ENCODE data around the gene ZPLD1.

The ZPLD1 gene

GRCh38 chr3:102410616-102411015 is 24.2 kb upstream of the ZPLD1 start:
- Histone ChIP-seq H3K4me2 (ENCODE audit: low read depth, low read length, poor library complexity, severe bottlenecking) (no peak overlapping the region), H3K27me3 (ENCODE audit: insufficient read depth, low read length, poor library complexity, severe bottlenecking) (no peaks in the 10 kb centered on the region), H3K79me2 (ENCODE audit: insufficient read depth, low read length) (no peaks in the 10 kb centered on the region), H3K36me3 (ENCODE audit: insufficient read depth, low read length) (no peaks in the 10 kb centered on the region), H3K9ac (ENCODE audit: low read depth, low read length, poor library complexity, severe bottlenecking) (no peak overlapping the region), H3F3A (ENCODE audit: low read depth) (no peaks in the 10 kb centered on the region), H2AFZ (ENCODE audit: low read length) (no peak overlapping the region), H3K9me2 (replicated peaks; ENCODE audit: low read depth, low read length) (no peaks in the 10 kb centered on the region), H4K20me1 (ENCODE audit: insufficient read depth, low read length, poor library complexity, severe bottlenecking) (no peaks in the 10 kb centered on the region), H3K4me1 (ENCODE audit: insufficient read depth, low read length, poor library complexity, severe bottlenecking) (peaks cover 7% of the 10 kb centered on the region), H3K4me3 (ENCODE audit: low read length, poor library complexity, severe bottlenecking) (no peak overlapping the region), H3K9me3 (ENCODE audit: insufficient read depth, low read depth, low read length) (no peaks in the 10 kb centered on the region)
- TF ChIP-seq CTCF (conservative IDR thresholded peaks at IDR 0.05; ENCODE audit: low read length) (no peak), EZH2phosphoT487 (IDR thresholded peaks at IDR 0.05; ENCODE audit: borderline replicate concordance) (no peak)

DNA sequence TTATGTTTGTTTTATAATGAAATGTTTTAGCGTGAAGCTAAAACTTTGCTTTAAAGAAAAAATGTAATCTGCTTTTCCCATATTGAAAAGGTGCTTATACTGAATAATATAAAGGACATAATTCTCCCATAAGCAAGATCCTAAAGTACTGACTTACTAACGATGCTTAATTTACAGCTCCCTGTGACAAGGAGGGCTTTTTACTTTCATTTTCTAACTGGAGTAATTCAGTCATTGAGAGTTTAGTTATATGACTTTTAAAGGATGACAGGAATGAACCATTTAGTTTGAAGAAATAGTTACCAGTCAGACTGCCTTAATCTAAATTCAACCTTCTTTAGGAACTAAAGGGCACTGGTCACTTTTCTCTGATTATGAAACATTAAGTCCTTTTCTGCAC is 19.3 kb upstream of the ZPLD1 start:
- no peaks in the 10 kb centered on the region for H3K36me3 ChIP-seq (ENCODE audit: insufficient read depth, low read length)
- H3K79me2 ChIP-seq (ENCODE audit: insufficient read depth, low read length), result no peaks in the 10 kb centered on the region
- peak overlapping the region; percentile 93 for H2AFZ ChIP-seq (ENCODE audit: low read length)
- TF ChIP-seq CTCF (conservative IDR thresholded peaks at IDR 0.05; ENCODE audit: low read length), result no peak
- no peaks in the 10 kb centered on the region for H3K27me3 ChIP-seq (ENCODE audit: insufficient read depth, low read length, poor library complexity, severe bottlenecking)
- no peaks in the 10 kb centered on the region for H3F3A ChIP-seq (ENCODE audit: low read depth)
- H3K9me2 ChIP-seq (replicated peaks; ENCODE audit: low read depth, low read length), result no peaks in the 10 kb centered on the region
- H3K4me1 ChIP-seq (ENCODE audit: insufficient read depth, low read length, poor library complexity, severe bottlenecking), result peaks cover 9% of the 10 kb centered on the region
- no peaks in the 10 kb centered on the region for H3K9me3 ChIP-seq (ENCODE audit: insufficient read depth, low read depth, low read length)
- H4K20me1 ChIP-seq (ENCODE audit: insufficient read depth, low read length, poor library complexity, severe bottlenecking), result no peaks in the 10 kb centered on the region
- peak overlapping the region; percentile 18 for H3K9ac ChIP-seq (ENCODE audit: low read depth, low read length, poor library complexity, severe bottlenecking)
- H3K4me2 ChIP-seq (ENCODE audit: low read depth, low read length, poor library complexity, severe bottlenecking), result peak overlapping the region; percentile 66
- H3K4me3 ChIP-seq (ENCODE audit: low read length, poor library complexity, severe bottlenecking), result peak overlapping the region; percentile 58

GRCh38 chr3:102419786-102420185 is 15.0 kb upstream of the ZPLD1 start:
- no peak overlapping the region for H3K9ac ChIP-seq (ENCODE audit: low read depth, low read length, poor library complexity, severe bottlenecking)
- H4K20me1 ChIP-seq (ENCODE audit: insufficient read depth, low read length, poor library complexity, severe bottlenecking), result no peaks in the 10 kb centered on the region
- no peaks in the 10 kb centered on the region for H3F3A ChIP-seq (ENCODE audit: low read depth)
- no peaks in the 10 kb centered on the region for H3K36me3 ChIP-seq (ENCODE audit: insufficient read depth, low read length)
- H3K4me2 ChIP-seq (ENCODE audit: low read depth, low read length, poor library complexity, severe bottlenecking), result no peak overlapping the region
- H3K9me2 ChIP-seq (replicated peaks; ENCODE audit: low read depth, low read length), result no peaks in the 10 kb centered on the region
- no peaks in the 10 kb centered on the region for H3K9me3 ChIP-seq (ENCODE audit: insufficient read depth, low read depth, low read length)
- peaks cover 9% of the 10 kb centered on the region for H3K4me1 ChIP-seq (ENCODE audit: insufficient read depth, low read length, poor library complexity, severe bottlenecking)
- no peak for TF ChIP-seq CTCF (conservative IDR thresholded peaks at IDR 0.05; ENCODE audit: low read length)
- no peak for TF ChIP-seq EZH2phosphoT487 (IDR thresholded peaks at IDR 0.05; ENCODE audit: borderline replicate concordance)
- no peak overlapping the region for H2AFZ ChIP-seq (ENCODE audit: low read length)
- H3K4me3 ChIP-seq (ENCODE audit: low read length, poor library complexity, severe bottlenecking), result no peak overlapping the region
- H3K27me3 ChIP-seq (ENCODE audit: insufficient read depth, low read length, poor library complexity, severe bottlenecking), result no peaks in the 10 kb centered on the region
- H3K79me2 ChIP-seq (ENCODE audit: insufficient read depth, low read length), result no peaks in the 10 kb centered on the region
